IMR-90 (cell line): Measurements from ENCODE around the gene ARHGEF10L.

Source experiments
- BHLHE40 ChIP-seq: fragments of 150-350 bp; IDR thresholded peaks from 2 replicates; pipeline ENCODE4 v1.6.1; 2016; ENCODE audit warnings: mild to moderate bottlenecking, low read depth, low read length
- CEBPB ChIP-seq: IDR thresholded peaks from 2 replicates; pipeline ENCODE4 v1.6.1; 2012; ENCODE audit warnings: low read depth, low read length, improper control_type of control experiment
- CHD1 ChIP-seq: IDR thresholded peaks from 2 replicates; pipeline ENCODE4 v1.6.1; 2012; ENCODE audit warnings: low read depth, low read length, improper control_type of control experiment
- ELK1 ChIP-seq: fragments of 150-350 bp; IDR thresholded peaks from 2 replicates; pipeline ENCODE4 v1.6.1; 2016; ENCODE audit warnings: low read depth, mild to moderate bottlenecking, low read length, moderate library complexity, borderline replicate concordance
- FOS ChIP-seq: fragments of 150-350 bp; IDR thresholded peaks from 2 replicates; pipeline ENCODE4 v1.6.1; 2016; ENCODE audit warnings: low read depth, low read length
- MAZ ChIP-seq: IDR thresholded peaks from 2 replicates; pipeline ENCODE4 v1.6.1; 2012; ENCODE audit warnings: low read depth, mild to moderate bottlenecking, low read length, improper control_type of control experiment, moderate library complexity, borderline replicate concordance
- MXI1 ChIP-seq: IDR thresholded peaks from 2 replicates; pipeline ENCODE4 v1.6.1; 2012; ENCODE audit warnings: low read depth, mild to moderate bottlenecking, low read length, moderate library complexity, borderline replicate concordance
- NFE2L2 ChIP-seq: fragments of 150-350 bp; IDR thresholded peaks from 2 replicates; pipeline ENCODE4 v1.6.1; 2016; ENCODE audit warnings: low read depth, mild to moderate bottlenecking, low read length
- POLR2A ChIP-seq: IDR thresholded peaks from 2 replicates; pipeline ENCODE4 v1.6.1; 2012; ENCODE audit warnings: mild to moderate bottlenecking, low read depth, low read length
- RAD21 ChIP-seq: IDR thresholded peaks from 2 replicates; pipeline ENCODE4 v1.6.1; 2012; ENCODE audit warnings: low read length, improper control_type of control experiment
- RFX5 ChIP-seq: IDR thresholded peaks from 2 replicates; pipeline ENCODE4 v1.8.0; 2012; ENCODE audit warnings: low read depth, mild to moderate bottlenecking, low read length, moderate library complexity
- TF ChIP-seq, protein P1 (sequence below): conservative IDR thresholded peaks from 2 replicates; pipeline ENCODE4 v1.5.1; 2012; ENCODE audit warnings: mild to moderate bottlenecking, low read depth, low read length, improper control_type of control experiment
- TF ChIP-seq, protein P2 (sequence below): fragments of 150-350 bp; IDR thresholded peaks from 2 replicates; pipeline ENCODE4 v1.6.1; 2017; ENCODE audit warnings: mild to moderate bottlenecking, antibody characterized with exemption, low read length, low read depth

- TF ChIP-seq, protein P1, sequence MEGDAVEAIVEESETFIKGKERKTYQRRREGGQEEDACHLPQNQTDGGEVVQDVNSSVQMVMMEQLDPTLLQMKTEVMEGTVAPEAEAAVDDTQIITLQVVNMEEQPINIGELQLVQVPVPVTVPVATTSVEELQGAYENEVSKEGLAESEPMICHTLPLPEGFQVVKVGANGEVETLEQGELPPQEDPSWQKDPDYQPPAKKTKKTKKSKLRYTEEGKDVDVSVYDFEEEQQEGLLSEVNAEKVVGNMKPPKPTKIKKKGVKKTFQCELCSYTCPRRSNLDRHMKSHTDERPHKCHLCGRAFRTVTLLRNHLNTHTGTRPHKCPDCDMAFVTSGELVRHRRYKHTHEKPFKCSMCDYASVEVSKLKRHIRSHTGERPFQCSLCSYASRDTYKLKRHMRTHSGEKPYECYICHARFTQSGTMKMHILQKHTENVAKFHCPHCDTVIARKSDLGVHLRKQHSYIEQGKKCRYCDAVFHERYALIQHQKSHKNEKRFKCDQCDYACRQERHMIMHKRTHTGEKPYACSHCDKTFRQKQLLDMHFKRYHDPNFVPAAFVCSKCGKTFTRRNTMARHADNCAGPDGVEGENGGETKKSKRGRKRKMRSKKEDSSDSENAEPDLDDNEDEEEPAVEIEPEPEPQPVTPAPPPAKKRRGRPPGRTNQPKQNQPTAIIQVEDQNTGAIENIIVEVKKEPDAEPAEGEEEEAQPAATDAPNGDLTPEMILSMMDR: no peak
- TF ChIP-seq POLR2A (no peak), FOS (no peak), ELK1 (no peak), CEBPB (no peak), BHLHE40 (no peak), MXI1 (no peak), NFE2L2 (no peak), RAD21 (no peak), RFX5 (no peak), MAZ (no peak), CHD1 (no peak)
- TF ChIP-seq, protein P2, sequence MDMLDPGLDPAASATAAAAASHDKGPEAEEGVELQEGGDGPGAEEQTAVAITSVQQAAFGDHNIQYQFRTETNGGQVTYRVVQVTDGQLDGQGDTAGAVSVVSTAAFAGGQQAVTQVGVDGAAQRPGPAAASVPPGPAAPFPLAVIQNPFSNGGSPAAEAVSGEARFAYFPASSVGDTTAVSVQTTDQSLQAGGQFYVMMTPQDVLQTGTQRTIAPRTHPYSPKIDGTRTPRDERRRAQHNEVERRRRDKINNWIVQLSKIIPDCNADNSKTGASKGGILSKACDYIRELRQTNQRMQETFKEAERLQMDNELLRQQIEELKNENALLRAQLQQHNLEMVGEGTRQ: no peak
Observed at GRCh38 chr1:17728123-17728712, 188.7 kb downstream of the ARHGEF10L start.
